ENCODE results near the gene ZBTB5. TPM values are rescaled to one million over a fixed set of nuclear protein-coding genes. Genes with fewer than 3 reads are reported as not detected.

ZBTB5 gene
- total RNA-seq, 4 donors from 2014 or later = 16.1 to 23.4 (median 20.9) TPM

DNA sequence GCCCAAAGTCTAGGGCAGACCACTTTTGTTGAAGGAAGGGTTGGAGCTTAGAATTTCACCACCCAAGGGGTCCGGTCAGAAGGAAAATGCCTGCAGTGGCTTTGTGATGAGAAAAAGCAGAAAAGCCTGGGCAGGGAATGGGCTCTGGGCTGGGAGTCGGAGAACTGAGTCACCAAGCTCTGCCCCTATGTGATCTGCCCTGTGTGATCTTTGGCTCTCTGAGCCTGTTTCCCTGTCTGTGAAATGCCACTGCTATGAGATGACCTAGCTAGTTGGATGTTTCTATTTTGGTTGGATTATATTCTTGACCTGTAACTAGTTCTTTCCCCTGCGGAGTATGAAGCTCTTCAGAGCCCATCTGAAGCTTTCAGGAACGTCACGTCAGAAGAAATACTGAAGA lies 30.3 kb upstream of the ZBTB5 start:
- WGBS, 2 donors = 93 to 96% methylated on average over 5 of the region's 5 CpGs
- no peak for DNase-seq (ENCODE audit: low spot score in 2 of 2)
- intact Hi-C loops (cut with DNase I; ENCODE audit: low total_unique reads) = loop anchor here (10.0 kb wide), 2 partner anchors 59 to 269 kb away; no protein-coding TSS in a partner anchor

DNA sequence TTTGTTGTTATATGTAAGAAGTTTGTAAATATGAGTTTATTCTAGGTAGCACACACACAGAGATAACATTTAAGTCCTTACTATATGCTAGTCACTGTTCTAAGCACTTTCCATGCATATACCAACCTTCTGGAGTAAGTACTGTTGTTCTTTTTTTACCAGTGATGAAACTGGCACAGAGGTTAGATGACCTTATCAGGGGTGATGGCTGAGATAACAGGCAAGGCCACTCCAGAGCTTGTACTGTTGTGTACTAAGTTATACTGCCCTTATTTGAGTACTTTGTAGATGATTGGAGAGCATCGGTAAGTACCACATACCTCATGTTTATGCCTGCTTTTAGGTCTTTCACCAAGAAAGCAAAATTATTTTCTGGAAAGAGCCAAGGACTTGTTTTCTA lies 26.7 kb upstream of the ZBTB5 start:
- intact Hi-C loops (cut with DNase I; ENCODE audit: low total_unique reads) = loop anchor here (10.0 kb wide), 2 partner anchors 63 to 273 kb away; no protein-coding TSS in a partner anchor
- no peak for TF ChIP-seq POLR2A (IDR thresholded peaks at IDR 0.05)
- TF ChIP-seq, protein P1, sequence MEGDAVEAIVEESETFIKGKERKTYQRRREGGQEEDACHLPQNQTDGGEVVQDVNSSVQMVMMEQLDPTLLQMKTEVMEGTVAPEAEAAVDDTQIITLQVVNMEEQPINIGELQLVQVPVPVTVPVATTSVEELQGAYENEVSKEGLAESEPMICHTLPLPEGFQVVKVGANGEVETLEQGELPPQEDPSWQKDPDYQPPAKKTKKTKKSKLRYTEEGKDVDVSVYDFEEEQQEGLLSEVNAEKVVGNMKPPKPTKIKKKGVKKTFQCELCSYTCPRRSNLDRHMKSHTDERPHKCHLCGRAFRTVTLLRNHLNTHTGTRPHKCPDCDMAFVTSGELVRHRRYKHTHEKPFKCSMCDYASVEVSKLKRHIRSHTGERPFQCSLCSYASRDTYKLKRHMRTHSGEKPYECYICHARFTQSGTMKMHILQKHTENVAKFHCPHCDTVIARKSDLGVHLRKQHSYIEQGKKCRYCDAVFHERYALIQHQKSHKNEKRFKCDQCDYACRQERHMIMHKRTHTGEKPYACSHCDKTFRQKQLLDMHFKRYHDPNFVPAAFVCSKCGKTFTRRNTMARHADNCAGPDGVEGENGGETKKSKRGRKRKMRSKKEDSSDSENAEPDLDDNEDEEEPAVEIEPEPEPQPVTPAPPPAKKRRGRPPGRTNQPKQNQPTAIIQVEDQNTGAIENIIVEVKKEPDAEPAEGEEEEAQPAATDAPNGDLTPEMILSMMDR (IDR thresholded peaks at IDR 0.05) = no peak
- DNase-seq (ENCODE audit: low spot score in 2 of 2) = no peak
- WGBS, 2 donors = 89 to 90% methylated on average over 1 of the region's 1 CpG
- H3K4me3 ChIP-seq (ENCODE audit: low read depth, poor library complexity, severe bottlenecking) = no peak overlapping the region

More for the DNA sequence above, 30.3 kb upstream of the ZBTB5 start:
- no peak overlapping the region for H3K4me3 ChIP-seq (ENCODE audit: low read depth, poor library complexity, severe bottlenecking)
- TF ChIP-seq POLR2A (IDR thresholded peaks at IDR 0.05) = no peak
- TF ChIP-seq, protein P1 (IDR thresholded peaks at IDR 0.05) = no peak

DNA sequence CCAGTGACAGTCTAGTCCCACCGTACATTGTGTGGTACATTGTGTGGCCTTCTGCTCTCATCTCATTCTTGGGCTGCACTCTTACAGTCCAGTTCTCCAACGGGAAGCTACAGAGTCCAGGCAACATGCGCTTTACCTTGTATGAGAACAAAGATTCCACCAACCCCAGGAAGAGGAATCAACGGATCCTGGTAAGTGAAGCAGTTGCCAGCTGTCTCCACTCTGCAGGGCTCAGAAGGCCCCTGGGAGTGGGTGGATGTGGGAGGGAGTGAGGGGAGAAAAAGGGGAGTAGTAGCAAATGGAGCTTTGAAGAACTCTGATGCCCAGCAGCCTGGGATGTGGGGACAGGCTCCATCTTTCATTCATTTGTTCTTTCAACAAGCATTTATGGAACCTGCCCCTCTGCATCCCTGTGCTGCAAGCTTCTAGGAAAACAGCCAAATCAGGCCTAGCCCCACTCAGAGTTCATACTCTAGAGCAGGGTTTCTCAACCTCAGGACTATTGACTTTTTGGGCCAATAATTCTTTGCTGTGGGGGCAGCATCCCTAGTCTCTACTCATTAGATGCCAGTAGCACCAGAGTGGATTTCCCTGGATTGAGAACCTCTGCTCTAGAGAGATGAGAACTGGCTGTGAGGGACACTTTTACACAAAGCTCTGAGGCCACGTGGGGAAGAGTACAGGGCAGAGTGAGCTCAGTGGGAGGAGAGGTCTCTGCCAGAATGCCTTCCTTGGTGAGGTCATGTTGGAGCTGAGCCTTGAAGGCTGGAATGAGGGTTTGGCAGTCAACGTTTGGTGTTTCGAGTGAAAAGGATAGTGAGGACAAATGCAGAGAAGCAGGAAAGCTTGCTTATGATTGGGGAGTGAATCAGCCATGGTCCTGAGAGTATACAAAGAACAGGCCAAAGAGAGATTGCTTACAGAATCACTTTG lies 21.6 kb upstream of the ZBTB5 start:
- intact Hi-C loops (cut with DNase I; ENCODE audit: low total_unique reads) = loop anchor here (10.0 kb wide), 1 partner anchor 108 kb away; the partner anchor contains the start of gene TOMM5
- no peak for TF ChIP-seq POLR2A (IDR thresholded peaks at IDR 0.05)
- H3K4me3 ChIP-seq (ENCODE audit: low read depth, poor library complexity, severe bottlenecking) = peak overlapping the region; percentile 71
- no peak for DNase-seq (ENCODE audit: low spot score in 2 of 2)
- WGBS, 2 donors = 10 to 17% methylated on average over 7 of the region's 7 CpGs

DNA sequence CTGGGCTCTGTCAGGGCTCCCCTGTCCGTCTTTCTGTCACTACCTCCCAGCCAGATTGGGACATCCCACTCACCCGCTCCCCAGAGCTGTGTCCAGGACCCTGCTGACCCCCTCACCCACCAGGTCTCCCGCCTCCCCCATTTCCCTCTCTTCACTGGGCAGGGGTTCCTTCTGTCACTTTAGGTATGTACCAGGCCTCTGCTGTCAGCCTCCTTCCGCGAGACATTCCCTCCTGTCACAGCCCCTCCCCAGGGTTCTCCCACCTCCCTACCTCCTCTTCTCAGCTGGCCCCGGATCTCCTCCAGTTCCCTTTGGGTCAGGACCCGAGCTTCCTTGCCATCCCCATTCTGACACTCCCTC lies 21.0 kb upstream of the ZBTB5 start:
- 2 to 6% methylated on average over 7 of the region's 7 CpGs for WGBS, 2 donors
- intact Hi-C loops (cut with DNase I; ENCODE audit: low total_unique reads) = loop anchor here (10.0 kb wide), 1 partner anchor 109 kb away; the partner anchor contains the start of gene TOMM5
- no peak for DNase-seq (ENCODE audit: low spot score in 2 of 2)

DNA sequence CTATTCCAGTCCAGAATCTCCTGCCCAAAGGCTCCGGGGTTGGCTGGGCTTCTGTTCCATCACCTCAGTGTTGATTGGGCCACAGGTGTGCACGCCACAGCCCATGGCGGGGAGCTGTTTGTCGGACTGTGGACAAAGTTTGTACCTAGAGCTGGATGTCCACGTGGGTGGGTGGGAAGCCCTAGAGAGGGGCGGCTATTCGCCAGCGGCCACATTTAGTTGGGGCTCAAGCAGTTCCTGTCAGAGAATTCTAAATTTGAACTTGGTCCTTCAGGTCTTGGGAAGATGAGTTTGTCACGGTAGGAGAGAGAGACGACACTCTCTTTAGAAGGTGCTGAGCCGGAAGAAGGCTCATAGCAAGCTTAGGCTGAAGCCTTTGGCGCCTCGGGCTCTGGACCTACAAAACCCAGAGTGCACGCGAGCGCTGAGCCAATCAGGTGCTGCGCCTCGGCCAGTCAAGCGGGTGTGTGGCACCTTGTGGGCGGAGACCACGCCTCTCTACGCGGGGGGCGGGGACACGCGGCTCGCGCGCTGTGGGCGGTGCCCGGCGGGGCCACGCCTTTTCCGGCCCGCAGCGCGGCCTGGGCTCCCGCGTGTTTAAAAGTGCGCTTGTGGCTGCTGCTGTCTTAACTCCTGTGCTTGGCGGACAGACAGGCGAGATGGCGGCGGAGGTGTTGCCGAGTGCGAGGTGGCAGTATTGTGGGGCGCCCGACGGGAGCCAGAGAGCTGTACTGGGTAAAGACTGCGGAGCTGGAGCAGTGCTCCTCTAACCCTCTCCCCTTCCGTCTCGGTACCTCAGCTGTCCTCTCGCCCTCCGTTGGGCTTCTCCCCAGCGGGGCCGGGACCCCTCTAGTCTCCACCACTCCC lies 20.4 kb upstream of the ZBTB5 start, which contains the start of gene POLR1E:
POLR1E (plus strand) TSS at position 560 of the 867 bp plus-strand sequence; CDS start at position 660, 100 bp downstream.
- peak; percentile 93 to 99 for DNase-seq (ENCODE audit: low spot score in 2 of 2)
- intact Hi-C loops (cut with DNase I; ENCODE audit: low total_unique reads) = loop anchor here (10.0 kb wide), 1 partner anchor 109 kb away; the partner anchor contains the start of gene TOMM5

More for the DNA sequence above, 21.0 kb upstream of the ZBTB5 start:
- H3K4me3 ChIP-seq (ENCODE audit: low read depth, poor library complexity, severe bottlenecking) = peak overlapping the region; percentile 71
- no peak for TF ChIP-seq POLR2A (IDR thresholded peaks at IDR 0.05)
- TF ChIP-seq, protein P1 (IDR thresholded peaks at IDR 0.05) = no peak

More for the DNA sequence above, 20.4 kb upstream of the ZBTB5 start, which contains the start of gene POLR1E:
- WGBS, 2 donors = 9 to 10% methylated on average over 35 to 37 of the region's 56 CpGs
- peak within 1 kb of the TSS; percentile 71 for H3K4me3 ChIP-seq (ENCODE audit: low read depth, poor library complexity, severe bottlenecking)
- TF ChIP-seq, protein P1 (IDR thresholded peaks at IDR 0.05) = no peak
- no peak for TF ChIP-seq POLR2A (IDR thresholded peaks at IDR 0.05)

Measured in lower leg skin (tissue), 4 donors.